HG03159 (cell line): ENCODE data around the gene CFAP157.

Experiments used
- ATAC-seq: cut with Tn5 transposase; IDR thresholded peaks from one replicate; pipeline ENCODE4 v1.9.1; 2021; ENCODE audit warnings: mild to moderate bottlenecking, moderate library complexity; ENCODE audit not compliant: unreplicated experiment

CFAP157 gene

GRCh38 chr9:127706836-127707241, at the start of gene CFAP157:
Gene CFAP157, plus strand, starts transcription at chr9:127706988. Its CDS starts 44 bp downstream, at chr9:127707032.
- no peak for ATAC-seq

- no peak for ATAC-seq
These were observed 48.4 kb upstream of the CFAP157 start for GRCh38 chr9:127658428-127658827.

GRCh38 chr9:127660886-127661741, 45.7 kb upstream of the CFAP157 start:
- no peak for ATAC-seq

- no peak for ATAC-seq
These were observed 44.2 kb upstream of the CFAP157 start for GRCh38 chr9:127662617-127663016.

DNA sequence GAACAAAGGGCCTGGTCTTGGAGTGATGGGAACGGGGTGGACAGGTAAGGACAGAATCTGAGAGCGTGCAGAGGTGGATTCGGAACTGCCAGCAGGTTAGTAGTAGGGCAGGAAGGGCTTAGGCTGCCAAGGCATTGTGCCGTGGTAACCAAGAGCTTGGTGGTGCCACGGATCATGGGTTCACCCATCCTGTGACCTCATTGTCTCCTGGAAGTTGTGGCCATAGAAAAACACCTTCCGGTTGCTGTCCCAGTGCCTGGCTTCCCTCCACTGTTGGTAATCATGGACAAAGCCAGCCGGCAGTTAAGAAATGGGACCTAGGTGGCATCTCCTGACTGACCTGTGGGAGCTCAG, 42.5 kb upstream of the CFAP157 start:
- no peak for ATAC-seq

DNA sequence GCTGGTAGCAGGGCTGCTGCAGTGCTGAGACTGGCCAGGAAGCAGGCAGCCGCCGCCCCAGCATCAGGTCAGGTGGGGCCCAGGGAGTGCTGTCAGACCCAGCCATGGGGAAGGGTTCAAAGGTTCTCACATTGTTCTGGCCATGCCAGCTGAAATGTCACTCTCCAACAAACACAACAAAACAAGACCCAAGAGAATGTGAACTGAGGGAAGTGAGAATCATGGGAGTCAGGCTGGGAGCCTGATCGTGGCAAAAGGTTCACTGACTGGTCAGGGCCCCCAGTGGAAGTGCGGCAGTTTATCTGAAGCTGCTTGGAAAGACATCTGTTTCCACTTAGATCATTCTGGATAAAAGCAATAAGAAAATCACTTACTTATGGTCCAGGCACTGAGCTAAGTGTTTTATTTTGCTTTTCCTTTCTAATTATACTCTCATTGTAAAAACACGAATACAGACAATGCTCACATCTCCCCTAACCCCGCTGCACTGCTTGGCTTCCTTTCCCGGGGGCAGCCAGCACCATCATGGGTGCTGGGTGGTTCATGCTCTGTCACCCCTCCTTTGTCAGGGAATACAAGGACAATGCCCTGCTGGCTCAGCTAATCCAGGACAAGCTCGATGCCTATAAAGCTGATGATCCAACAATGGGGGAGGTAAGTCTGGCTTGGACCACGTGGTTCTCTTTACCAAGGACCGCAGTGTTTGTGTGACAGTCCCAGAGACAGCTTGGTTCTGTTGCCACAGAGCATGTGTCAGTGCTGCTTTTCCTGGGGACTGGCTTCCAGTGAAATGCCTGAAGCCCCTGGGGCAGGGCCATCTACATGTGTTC, 41.9 kb upstream of the CFAP157 start:
- no peak for ATAC-seq

DNA sequence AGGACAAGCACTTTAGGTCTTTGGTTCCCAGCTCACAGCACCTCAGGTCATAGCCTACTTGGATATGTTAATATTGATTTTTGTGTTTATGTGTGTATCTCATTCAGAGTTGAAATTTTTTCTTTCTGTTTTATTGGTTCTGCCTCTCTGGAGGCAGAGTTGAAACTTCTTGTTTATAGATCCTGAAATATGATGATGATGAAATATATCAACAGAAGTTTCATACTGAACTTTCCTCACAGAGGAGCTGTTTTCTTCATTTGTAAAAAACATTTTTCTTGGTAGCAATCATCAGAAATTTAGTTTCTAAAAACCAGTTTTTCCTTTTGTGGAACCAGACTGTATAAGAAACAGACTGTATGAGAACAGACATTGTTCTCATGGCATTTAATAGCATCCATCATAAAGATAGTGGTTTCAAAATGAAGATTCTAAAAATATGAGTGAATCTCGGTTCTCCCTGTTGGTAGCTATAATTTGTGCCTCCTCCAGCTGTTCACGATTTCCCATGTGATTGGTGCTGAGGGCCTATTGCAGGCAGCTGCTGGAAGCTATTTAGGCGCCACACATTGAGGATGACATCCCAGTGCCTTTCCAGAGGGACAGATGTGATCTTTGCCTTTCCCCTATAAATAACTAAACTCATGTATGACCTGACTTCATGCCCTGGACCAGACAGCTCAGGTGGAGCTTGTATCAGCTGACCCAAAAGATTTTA, 39.5 kb upstream of the CFAP157 start:
- ATAC-seq = no peak

DNA sequence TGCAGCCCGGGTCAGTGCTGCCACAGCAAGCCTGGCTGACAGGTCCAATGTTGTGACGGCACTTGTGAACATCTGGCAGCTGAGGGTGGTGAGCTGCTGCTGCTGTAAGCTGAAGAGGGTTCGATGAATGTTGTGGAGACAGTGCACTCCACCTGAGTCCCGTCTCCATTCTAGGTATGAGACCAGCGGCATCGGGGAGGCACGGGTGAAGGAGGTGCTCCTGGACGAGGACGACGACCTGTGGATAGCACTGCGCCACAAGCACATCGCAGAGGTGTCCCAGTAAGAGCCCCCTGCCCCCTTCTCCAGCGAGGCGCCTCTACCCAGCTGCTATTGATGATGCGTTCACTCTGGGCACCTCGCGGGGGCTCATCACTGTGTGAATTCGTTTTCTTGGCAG, 38.9 kb upstream of the CFAP157 start:
- no peak for ATAC-seq

GRCh38 chr9:127673234-127673633, 33.6 kb upstream of the CFAP157 start:
- no peak for ATAC-seq

- ATAC-seq = no peak
These were observed 30.1 kb upstream of the CFAP157 start for GRCh38 chr9:127676638-127677037.

- no peak for ATAC-seq
These were observed 27.3 kb upstream of the CFAP157 start for GRCh38 chr9:127679506-127679905.

GRCh38 chr9:127680226-127680625, 26.6 kb upstream of the CFAP157 start:
- no peak for ATAC-seq

- ATAC-seq = no peak
These were observed 25.9 kb upstream of the CFAP157 start for GRCh38 chr9:127680846-127681245.

DNA sequence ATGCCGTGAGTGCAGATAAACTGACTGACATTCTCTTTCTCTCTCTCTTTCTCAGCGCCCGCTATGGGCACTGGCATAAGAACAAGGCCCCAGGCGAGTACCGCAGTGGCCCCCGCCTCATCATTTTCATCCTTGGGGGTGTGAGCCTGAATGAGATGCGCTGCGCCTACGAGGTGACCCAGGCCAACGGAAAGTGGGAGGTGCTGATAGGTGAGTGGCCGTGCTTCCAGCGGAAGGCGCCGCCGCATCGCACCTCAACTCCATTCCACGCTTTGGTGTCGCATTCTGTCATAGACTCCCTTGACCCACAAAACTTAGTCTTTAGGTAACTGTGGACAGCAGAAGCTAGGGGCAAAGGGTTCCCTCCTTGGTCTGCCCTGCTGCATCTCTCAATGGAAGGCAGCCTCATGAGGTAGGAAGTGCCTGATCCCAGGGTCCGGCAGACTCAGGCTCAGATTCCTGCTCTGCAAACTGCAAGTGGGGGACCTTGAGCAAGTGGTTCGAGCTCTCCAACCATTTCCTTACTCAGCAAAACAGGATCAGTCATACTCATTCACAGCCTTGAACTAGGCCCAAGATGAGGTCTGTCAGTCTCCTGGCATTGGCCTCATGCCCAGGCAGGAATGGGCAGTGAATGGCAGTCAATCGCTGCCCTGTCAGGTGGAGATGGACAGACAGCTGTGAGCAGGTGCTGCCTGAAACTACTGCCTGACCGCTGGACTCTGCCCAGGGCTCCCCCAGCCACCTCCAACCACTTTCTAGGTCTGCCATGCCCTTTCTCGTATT, 24.2 kb upstream of the CFAP157 start:
- no peak for ATAC-seq

DNA sequence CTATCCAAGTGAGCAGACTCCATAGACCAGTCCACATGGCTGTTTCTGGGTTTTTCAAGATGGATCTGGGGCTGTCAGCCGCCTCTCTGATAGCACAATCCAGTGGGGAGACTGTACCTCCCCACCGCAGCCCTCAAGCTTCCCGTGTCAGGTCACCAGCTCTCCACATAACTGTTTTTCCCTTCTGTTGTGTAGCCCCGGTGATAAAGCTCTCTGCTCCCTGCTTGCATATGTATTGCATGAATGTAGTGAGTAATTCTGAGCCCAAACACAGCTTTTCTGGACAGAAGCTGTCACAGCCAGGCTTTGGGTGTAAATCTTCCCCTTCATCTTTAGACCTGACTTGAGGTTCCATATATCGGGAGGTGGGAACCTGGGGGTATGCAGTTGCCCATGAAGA, 23.1 kb upstream of the CFAP157 start:
- ATAC-seq = no peak

DNA sequence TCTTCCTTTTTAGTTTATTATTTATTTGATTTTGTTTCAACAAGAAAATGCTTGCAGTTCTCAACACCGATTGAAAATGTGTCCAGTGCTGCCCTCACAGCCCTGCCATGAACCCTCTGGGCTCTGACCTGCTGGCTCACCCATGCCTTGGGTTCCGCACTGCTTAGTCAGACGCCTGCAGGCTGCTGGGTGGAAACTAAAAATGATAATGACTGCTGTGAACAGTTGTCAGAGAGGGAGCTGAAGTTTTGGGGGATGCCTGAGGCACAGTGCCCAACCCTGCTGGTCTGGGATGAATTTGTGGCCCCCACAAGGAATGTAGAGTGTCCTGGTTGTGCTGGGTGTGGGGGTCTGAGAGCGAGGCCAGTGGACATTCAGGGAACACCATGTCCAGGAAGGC, 22.2 kb upstream of the CFAP157 start:
- no peak for ATAC-seq

GRCh38 chr9:127686461-127687393, 20.1 kb upstream of the CFAP157 start:
- no peak for ATAC-seq

DNA sequence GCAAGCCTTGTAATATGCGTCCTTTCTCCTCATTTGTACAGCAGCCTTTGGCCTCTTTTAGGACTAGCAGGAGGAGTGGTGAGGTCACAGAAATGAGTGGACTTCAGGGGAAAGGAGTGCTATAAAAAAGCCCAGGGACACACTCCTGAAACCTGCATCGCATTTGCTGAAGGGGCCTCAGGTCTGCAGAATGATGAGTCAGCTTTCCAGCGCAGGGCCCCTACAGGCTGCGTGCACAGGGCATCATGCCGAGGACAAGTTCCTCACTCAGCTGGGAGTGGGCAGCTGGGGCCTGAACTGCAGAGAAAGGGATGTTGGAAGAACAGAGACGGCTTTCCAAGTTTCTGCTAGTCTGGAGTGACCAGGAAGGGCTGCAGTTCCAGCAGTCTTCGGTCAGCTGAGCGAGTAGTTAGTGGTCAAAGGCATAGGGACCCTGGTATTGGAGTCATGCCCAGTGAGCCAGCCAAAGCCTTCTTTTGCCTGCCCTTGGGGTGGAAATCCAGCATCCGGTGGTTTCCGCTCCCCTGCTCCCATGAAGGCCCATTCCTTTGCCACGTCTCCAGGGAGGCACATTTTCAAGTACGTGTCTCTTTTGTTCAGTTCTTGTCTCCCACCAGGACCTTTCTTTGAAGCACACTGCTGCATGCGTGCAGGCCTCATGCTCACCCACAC, 17.3 kb upstream of the CFAP157 start:
- no peak for ATAC-seq

- ATAC-seq = no peak
These were observed 16.1 kb upstream of the CFAP157 start for GRCh38 chr9:127690735-127691134.
